Keratinocyte (primary cell): ENCODE results near the gene TXNL4A. TPM values are rescaled to one million over a fixed set of nuclear protein-coding genes. Genes with fewer than 3 reads are reported as not detected.

Experiments used
- DNase-seq: peaks from one replicate; pipeline ENCODE4 v3.0.0-alpha.2; 2011; ENCODE audit warnings: low read depth, missing footprints, low spot score
- FAIRE-seq: peaks from 2 replicates; lab custom pipeline; 2011; peaks lifted over from hg19 to GRCh38; lab: Jason Lieb, UNC
- H2AFZ ChIP-seq: 2 replicates; pipeline ENCODE4 v1.6.0; 2012; ENCODE audit warnings: low read length, control low read depth, inconsistent platforms; ENCODE audit not compliant: control insufficient read depth
- H3K27ac ChIP-seq: 2 replicates; pipeline ENCODE4 v1.5.1; 2011; ENCODE audit warnings: low read length; ENCODE audit not compliant: control insufficient read depth, insufficient read depth
- H3K27me3 ChIP-seq: 3 replicates; pipeline ENCODE4 v1.6.0; 2011; ENCODE audit warnings: low read length; ENCODE audit not compliant: control insufficient read depth, insufficient read depth; ENCODE audit errors: extremely low read depth
- H3K36me3 ChIP-seq, 2 experiments: 2 replicates in 1 of 2; 3 replicates in 1 of 2; pipeline ENCODE4 v1.5.1; 2011; ENCODE audit warnings: low read length in 2 of 2, mild to moderate bottlenecking in 1 of 2; ENCODE audit not compliant: control insufficient read depth in 2 of 2, insufficient read depth in 2 of 2; ENCODE audit errors: extremely low read depth in 1 of 2
- H3K4me1 ChIP-seq: 3 replicates; pipeline ENCODE4 v1.5.1; 2011; ENCODE audit warnings: low read length; ENCODE audit not compliant: control insufficient read depth, insufficient read depth; ENCODE audit errors: extremely low read depth
- H3K4me2 ChIP-seq: 3 replicates; pipeline ENCODE4 v1.6.0; 2011; ENCODE audit warnings: low read depth, low read length; ENCODE audit not compliant: control insufficient read depth, insufficient read depth; ENCODE audit errors: extremely low read depth
- H3K4me3 ChIP-seq, 3 experiments: fragments of 200-600 bp in 1 of 3; sonication (generic) in 1 of 3; 2 replicates in 2 of 3; 3 replicates in 1 of 3; pipeline ENCODE4 v1.5.1; 2011 to 2016; ENCODE audit warnings: low read length in 3 of 3, mild to moderate bottlenecking in 3 of 3, control low read depth in 2 of 3, inconsistent platforms in 1 of 3, low read depth in 1 of 3, mixed read lengths in 1 of 3, mixed run types in 1 of 3, moderate library complexity in 1 of 3; ENCODE audit not compliant: control insufficient read depth in 2 of 3, insufficient read depth in 2 of 3; ENCODE audit errors: extremely low read depth in 1 of 3
- H3K79me2 ChIP-seq: 2 replicates; pipeline ENCODE4 v1.6.0; 2012; ENCODE audit warnings: low read length; ENCODE audit not compliant: control insufficient read depth, insufficient read depth
- H3K9ac ChIP-seq: 3 replicates; pipeline ENCODE4 v1.6.0; 2011; ENCODE audit warnings: low read length; ENCODE audit not compliant: control insufficient read depth, insufficient read depth; ENCODE audit errors: extremely low read depth
- H3K9me1 ChIP-seq: 3 replicates; pipeline ENCODE4 v1.6.0; 2011; ENCODE audit warnings: low read length; ENCODE audit not compliant: control insufficient read depth, insufficient read depth; ENCODE audit errors: extremely low read depth
- H3K9me3 ChIP-seq: 2 replicates; pipeline ENCODE4 v1.5.1; 2012; ENCODE audit warnings: low read depth, low read length; ENCODE audit not compliant: control insufficient read depth
- H4K20me1 ChIP-seq: 3 replicates; pipeline ENCODE4 v1.6.0; 2011; ENCODE audit warnings: low read length; ENCODE audit not compliant: control insufficient read depth, insufficient read depth; ENCODE audit errors: extremely low read depth
- EZH2 ChIP-seq: IDR thresholded peaks from one replicate; pipeline ENCODE4 v1.6.1; 2012; ENCODE audit warnings: inconsistent platforms, mild to moderate bottlenecking, low read length, moderate library complexity
- dilution Hi-C: fragments of 300-500 bp; cut with MboI; formaldehyde crosslinking; loops from one replicate; pipeline ENCODE4 v1.7.0; 2020; ENCODE audit warnings: low sequenced_read_pairs; ENCODE audit not compliant: extremely low pct_ligation_motif_present
- polyA plus RNA-seq, 5 experiments: library from polyadenylated mRNA; depleted of rRNA in 3 of 5; stranded (reverse) in 3 of 5; stranded (forward) in 1 of 5; unstranded in 1 of 5; fragments of >200 nt; gene quantifications; 1 replicate in 1 of 5; 2 replicates in 3 of 5; 3 replicates in 1 of 5; pipeline versions ENCODE4 v1.2.1 to v1.2.3, GENCODE V29; 2011 to 2012; ENCODE audit warnings: missing spikeins in 2 of 5, low read depth in 1 of 5, low replicate concordance in 1 of 5
- TF ChIP-seq, protein P1 (sequence below), 3 experiments: IDR thresholded peaks in 1 of 3; conservative IDR thresholded peaks in 1 of 3; optimal IDR thresholded peaks in 1 of 3; 2 replicates in 2 of 3; 3 replicates in 1 of 3; pipeline versions ENCODE3 to v1.5.1; 2011; ENCODE audit warnings: low read length in 3 of 3, mild to moderate bottlenecking in 3 of 3, moderate library complexity in 2 of 3, control low read depth in 1 of 3, inconsistent platforms in 1 of 3; ENCODE audit not compliant: insufficient read depth in 2 of 3; ENCODE audit errors: extremely low read depth in 1 of 3

Gene TXNL4A
- polyA plus RNA-seq, 1 donor (not counting 4 experiments of a cell fraction or from before 2014, with no cell fraction given), result 142 TPM

DNA sequence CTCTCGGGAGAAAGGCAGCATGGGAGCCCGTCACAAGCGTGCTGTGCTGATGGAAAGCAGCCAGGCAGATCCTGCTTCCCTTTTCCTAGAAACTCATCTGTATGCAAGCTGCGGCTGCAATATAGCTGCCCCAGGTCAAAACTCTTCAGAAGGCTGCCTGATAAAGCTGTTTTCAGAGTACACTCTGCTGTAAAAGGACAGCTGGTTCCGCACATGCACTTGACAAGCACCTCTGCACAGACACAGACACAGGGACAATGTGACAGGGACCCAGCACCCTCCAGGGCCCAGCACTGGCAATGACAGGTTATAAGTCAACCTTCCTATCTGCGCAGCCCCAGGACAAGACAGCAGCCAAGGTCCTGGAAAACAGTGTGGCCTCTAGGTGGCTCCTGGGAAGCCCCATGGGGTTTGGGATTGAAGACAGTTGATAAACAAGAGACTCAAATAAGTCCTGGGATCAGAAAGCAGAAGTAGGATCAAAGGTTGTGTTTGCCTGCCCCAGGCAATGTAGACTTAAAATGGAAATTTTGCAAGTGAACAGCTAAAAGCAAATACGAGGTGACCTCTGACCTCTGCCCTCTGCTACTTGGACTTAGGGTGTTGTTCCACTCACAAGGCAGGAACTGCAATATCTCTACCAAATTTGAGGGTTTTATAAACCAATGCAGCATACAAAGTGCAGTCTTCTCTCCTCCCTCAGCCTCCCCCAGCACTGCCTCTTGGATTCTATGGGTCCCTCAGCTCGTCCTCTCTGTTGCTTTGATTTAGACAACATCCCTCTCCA is 53.9 kb downstream of the TXNL4A start:
- TF ChIP-seq, protein P1, sequence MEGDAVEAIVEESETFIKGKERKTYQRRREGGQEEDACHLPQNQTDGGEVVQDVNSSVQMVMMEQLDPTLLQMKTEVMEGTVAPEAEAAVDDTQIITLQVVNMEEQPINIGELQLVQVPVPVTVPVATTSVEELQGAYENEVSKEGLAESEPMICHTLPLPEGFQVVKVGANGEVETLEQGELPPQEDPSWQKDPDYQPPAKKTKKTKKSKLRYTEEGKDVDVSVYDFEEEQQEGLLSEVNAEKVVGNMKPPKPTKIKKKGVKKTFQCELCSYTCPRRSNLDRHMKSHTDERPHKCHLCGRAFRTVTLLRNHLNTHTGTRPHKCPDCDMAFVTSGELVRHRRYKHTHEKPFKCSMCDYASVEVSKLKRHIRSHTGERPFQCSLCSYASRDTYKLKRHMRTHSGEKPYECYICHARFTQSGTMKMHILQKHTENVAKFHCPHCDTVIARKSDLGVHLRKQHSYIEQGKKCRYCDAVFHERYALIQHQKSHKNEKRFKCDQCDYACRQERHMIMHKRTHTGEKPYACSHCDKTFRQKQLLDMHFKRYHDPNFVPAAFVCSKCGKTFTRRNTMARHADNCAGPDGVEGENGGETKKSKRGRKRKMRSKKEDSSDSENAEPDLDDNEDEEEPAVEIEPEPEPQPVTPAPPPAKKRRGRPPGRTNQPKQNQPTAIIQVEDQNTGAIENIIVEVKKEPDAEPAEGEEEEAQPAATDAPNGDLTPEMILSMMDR (optimal IDR thresholded peaks at IDR 0.05 in 1 of 3, IDR thresholded peaks at IDR 0.05 in 1 of 3, conservative IDR thresholded peaks at IDR 0.05 in 1 of 3; ENCODE audit: extremely low read depth in 1 of 3, insufficient read depth in 2 of 3, low read length in 3 of 3), result no peak
- no peak for TF ChIP-seq EZH2
- H3K4me1 ChIP-seq, result no peaks in the 10 kb centered on the region
- no peak for FAIRE-seq
- DNase-seq, result no peak
- no peaks in the 10 kb centered on the region for H3K9me1 ChIP-seq
- no peaks in the 10 kb centered on the region for H4K20me1 ChIP-seq
- dilution Hi-C loops, result no loop called here
- H3K4me2 ChIP-seq, result no peak overlapping the region
- H3K27ac ChIP-seq, result no peak overlapping the region
- H3K9me3 ChIP-seq, result peaks cover 11% of the 10 kb centered on the region
- H3K9ac ChIP-seq, result no peak overlapping the region
- no peak overlapping the region for H3K4me3 ChIP-seq
- no peaks in the 10 kb centered on the region for H3K27me3 ChIP-seq
- peaks cover 79% of the 10 kb centered on the region for H3K79me2 ChIP-seq
- H2AFZ ChIP-seq, result no peak overlapping the region
- peaks cover 19 to 22% of the 10 kb centered on the region in 2 experiments for H3K36me3 ChIP-seq

DNA sequence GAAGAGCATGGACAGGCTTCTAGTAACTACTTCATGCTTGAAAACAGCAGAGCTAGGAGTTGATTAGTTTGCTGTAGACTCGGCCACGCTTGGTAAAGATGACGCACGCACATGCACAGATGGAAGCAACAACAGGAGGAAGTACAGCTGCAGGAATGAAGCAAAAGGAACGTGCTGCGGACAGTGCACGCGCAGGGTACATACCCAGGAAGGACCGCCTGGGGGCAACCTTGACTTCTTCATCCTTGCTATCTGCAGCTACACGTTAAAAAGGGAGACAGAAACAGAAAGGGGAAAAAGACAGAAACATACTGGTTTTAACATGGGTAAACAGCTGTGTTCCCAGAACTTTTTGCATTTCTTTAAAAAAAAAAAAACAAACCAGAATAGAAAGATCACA is 54.6 kb downstream of the TXNL4A start:
- H3K4me3 ChIP-seq, result no peak overlapping the region
- H3K79me2 ChIP-seq, result peaks cover 80% of the 10 kb centered on the region
- H3K4me2 ChIP-seq, result no peak overlapping the region
- peaks cover 15% of the 10 kb centered on the region for H3K9me3 ChIP-seq
- no peaks in the 10 kb centered on the region for H3K4me1 ChIP-seq
- no peak overlapping the region for H2AFZ ChIP-seq
- DNase-seq (no peak), FAIRE-seq (no peak)
- dilution Hi-C loops, result no loop called here
- TF ChIP-seq, protein P1 (optimal IDR thresholded peaks at IDR 0.05 in 1 of 3, IDR thresholded peaks at IDR 0.05 in 1 of 3, conservative IDR thresholded peaks at IDR 0.05 in 1 of 3; ENCODE audit: extremely low read depth in 1 of 3, insufficient read depth in 2 of 3, low read length in 3 of 3), result no peak
- TF ChIP-seq EZH2, result no peak
- H3K27me3 ChIP-seq, result no peaks in the 10 kb centered on the region
- peaks cover 22 to 26% of the 10 kb centered on the region in 2 experiments for H3K36me3 ChIP-seq
- H4K20me1 ChIP-seq, result no peaks in the 10 kb centered on the region
- no peak overlapping the region for H3K9ac ChIP-seq
- H3K9me1 ChIP-seq, result no peaks in the 10 kb centered on the region
- H3K27ac ChIP-seq, result no peak overlapping the region
